Hematopoietic multipotent progenitor cell treated with erythropoietin and hydrocortisone succinate and interleukin-3 and kit ligand, for 17 days (in vitro differentiated cells): ENCODE results near the gene HPN.
"Not testable (repeated sequence)": the region's sequence is repeated elsewhere in the genome, so short reads cannot be mapped to it uniquely, and the experiment has no call there.

ENCODE experiments used
- DNase-seq: peaks from one replicate; pipeline ENCODE4 v3.0.0-alpha.2; 2015; ENCODE audit warnings: low spot score

HPN gene

GRCh38 chr19:35084509-35084762 lies 42.9 kb downstream of the HPN start:
- DNase-seq: no peak

DNA sequence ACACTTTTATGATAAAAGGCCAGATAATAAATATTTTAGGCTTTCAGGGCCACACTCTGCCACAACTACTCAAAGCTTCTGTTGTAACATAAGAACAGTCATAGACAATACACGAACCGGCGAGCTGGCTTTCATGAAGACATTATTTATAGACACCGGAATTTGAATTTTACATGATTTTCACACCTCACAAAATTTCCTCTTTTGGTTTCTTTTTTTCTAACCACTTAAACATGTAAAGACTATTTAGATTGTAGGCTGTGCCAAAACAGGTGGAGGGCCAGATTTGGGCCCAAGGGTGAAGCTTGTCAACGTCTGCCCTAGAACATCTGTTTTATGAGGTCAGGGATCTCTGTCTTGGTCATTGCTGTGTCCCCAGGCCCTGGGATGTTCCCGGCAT lies 44.4 kb downstream of the HPN start:
- no peak for DNase-seq

DNA sequence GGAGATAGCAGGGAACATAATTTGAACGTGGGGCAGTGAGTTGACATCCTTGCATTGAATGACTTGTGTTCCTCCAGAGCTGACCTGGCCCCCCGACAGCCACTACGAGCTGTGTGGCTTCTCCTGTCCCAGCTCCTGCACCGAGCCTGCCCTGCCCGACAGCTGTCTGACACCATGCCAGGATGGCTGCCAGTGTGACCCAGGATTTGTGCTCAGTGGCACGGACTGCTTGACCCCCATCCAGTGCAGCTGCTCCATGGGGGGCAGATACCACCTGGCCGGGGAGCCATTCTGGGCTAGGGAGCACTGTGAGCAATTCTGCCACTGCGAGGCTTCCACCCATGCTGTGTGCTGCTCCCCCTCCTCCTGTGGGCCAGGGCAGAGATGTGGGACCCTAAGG lies 44.9 kb downstream of the HPN start:
- DNase-seq: no peak

DNA sequence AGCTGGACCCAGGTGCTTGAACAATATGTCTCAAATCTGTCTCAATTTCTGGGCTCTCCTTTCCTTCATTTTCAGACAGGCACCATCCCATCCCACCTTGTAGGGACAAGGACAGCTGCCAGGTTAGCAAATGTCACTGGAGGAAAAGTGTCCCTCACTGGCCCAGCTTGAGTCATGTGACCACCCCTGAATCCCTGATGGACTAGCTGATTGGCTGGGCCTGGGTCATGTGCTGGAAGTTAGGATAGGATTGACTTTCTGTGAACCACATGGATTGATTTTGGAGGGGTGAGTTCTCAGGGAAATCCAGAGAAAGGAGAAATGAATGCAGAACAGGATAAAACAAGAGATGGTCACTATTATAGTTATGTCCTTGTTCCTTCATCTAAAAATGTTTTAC lies 45.9 kb downstream of the HPN start:
- DNase-seq: no peak

GRCh38 chr19:35088131-35088913 lies 46.8 kb downstream of the HPN start:
- DNase-seq: no peak

GRCh38 chr19:35089554-35089953 lies 48.0 kb downstream of the HPN start:
- no peak for DNase-seq

DNA sequence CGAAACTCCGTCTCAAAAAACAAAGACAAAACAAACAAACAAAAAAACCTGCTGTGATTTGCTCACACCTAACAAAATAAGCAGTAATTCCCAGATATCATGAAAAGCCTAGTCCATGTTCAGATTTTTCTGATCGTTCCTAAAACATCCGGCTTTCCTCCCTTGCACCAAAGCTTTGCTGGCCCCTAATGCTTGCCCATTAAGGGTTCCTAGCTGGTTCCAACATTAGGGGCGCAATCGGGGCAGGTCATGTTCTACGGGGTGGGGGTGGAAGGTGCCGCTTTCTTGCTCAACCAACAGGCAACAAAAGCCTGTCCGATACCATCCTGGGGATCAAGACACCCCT lies 48.6 kb downstream of the HPN start:
- no peak for DNase-seq

GRCh38 chr19:35090506-35091214 lies 49.1 kb downstream of the HPN start:
- no peak for DNase-seq

- DNase-seq: no peak
Observed at GRCh38 chr19:35093430-35093829, 51.9 kb downstream of the HPN start.

GRCh38 chr19:35093941-35094647 lies 52.6 kb downstream of the HPN start:
- no peak for DNase-seq

- DNase-seq: no peak
Observed at GRCh38 chr19:35094656-35095055, 53.1 kb downstream of the HPN start.

DNA sequence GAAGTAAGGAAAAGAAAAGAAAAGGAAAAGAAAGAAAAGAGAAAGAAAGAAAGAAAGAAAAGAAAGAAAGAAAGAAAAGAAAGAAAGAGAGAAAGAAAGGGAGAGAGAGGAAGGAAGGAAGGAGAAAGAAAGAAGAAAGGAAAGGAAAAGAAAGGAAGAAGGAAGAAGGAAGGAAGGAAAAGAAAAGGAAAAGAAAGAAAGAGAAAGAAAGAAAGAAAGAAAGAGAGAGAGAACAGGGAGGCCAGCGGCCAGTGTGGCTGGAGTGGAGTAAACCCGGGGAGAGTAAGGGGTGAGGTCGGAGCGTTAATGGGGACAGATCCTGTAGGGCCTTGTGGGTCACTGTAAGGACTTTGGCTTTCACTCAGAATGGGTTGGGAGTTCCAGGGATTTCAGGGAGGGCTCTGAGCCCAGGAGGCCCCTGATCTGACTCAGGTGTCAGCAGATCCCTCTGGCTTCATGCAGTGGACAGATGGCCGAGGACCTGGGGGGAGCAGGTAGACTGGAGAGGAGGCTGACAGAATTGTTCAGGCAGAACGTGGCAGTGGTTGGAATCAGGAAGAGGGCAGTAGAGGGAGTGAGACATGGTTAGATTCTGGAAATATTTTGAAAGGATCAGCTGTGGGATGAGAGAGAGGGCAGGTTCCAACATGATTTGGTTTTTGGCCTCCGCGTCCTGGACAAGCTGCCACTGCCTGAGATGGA lies 54.3 kb downstream of the HPN start:
- no peak for DNase-seq

GRCh38 chr19:35098413-35099049 lies 57.0 kb downstream of the HPN start:
- no peak for DNase-seq

DNA sequence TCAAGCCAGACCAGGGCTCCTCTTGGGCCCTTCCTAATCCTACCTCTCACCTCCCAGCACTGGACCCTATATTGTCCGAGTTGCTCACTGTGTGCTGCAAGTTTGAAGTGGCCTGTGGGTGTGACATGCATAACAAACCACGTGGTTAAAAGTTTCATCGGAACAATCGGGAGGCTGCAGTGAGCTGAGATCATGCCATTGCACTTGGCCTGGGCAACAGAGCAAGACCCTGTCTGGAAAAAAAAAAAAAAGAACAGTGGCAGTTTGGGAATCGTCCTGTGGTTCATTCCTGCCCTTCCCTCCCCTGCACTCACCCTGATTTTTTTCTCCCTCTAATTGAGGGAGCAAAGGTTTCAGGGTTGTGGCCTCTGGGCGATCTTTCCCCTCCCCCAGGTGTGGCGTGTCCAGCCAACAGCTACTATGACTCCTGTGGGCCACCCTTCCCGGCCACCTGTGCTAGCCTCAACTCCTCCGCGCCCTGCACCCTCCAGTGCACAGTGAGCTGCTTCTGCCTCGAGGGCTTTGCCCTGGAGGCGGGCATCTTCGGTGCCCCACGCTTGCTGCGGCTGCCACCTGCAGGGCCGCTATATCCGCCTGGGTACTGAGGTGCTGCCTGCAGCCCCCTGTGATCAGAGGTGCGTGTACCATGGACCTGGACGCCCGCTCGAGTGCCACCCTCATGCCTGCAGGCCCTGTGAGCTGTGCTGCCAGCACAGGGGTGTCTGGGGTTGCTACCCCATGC lies 57.8 kb downstream of the HPN start:
- no peak for DNase-seq

DNA sequence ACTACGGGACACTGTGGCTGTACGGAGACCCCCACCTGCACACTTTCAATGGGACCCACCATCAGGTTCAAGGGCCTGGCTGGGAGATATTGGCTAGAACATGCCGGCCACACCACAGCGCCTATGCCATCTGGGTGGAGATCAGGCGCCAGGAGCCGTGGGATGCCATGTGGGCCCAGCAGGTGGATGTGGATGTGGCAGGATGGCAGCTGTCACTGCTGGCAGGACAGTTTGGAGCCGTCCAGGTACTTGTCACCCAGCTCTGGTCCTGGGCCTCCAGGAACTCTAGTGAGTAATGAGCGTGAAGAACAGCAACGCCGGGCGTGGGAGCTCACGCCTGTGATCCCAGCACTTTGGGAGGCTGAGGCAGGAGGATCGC lies 58.4 kb downstream of the HPN start:
- no peak for DNase-seq

DNA sequence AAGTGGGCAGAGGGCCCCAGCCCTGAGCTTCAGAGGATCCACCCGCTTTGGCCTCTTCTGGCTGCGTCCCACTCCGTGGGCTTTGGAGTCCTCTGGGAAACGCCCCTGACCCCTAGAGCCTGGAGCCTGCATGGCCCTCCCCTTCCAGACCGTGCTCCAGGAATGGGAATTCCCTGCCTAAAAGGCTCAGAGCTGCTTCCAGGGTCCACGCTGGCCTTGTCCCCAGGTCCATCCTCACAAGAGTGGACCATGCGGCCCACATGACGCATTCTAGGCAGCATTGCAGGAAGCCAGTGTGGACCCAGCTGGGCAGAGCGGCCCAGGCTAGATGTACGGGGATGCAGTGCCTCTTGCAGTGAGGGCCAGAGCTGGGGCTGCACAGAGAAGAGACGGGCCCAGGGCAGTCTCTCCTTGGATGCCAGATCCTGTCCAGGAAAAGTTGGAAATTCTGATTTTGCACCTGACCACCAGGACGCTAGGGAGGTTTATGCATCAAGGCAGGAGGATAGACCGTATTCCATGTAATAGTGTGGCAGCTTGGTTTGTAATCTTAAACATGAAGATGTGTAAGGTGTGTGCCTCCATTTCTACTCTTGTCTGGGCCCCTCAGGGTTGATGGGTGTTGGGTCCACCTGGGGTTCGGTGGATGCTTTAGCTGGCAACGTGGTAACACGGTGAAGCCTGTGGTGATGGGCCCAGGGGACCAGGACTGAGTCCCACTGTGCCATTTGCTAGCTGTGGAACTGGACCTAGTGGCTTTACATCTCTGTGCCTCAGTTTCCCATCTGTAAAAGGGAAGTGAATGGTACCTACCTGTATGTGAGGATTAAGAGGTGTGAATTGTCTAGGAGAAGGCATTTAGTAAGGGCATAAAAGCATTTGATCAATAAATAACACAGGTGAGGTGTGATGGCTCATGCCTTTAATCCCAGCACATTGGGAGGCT lies 59.3 kb downstream of the HPN start:
- DNase-seq: no peak

GRCh38 chr19:35101949-35102348 lies 60.4 kb downstream of the HPN start:
- DNase-seq: not testable (repeated sequence)

- DNase-seq: not testable (repeated sequence)
Observed at GRCh38 chr19:35103614-35104013, 62.1 kb downstream of the HPN start.

DNA sequence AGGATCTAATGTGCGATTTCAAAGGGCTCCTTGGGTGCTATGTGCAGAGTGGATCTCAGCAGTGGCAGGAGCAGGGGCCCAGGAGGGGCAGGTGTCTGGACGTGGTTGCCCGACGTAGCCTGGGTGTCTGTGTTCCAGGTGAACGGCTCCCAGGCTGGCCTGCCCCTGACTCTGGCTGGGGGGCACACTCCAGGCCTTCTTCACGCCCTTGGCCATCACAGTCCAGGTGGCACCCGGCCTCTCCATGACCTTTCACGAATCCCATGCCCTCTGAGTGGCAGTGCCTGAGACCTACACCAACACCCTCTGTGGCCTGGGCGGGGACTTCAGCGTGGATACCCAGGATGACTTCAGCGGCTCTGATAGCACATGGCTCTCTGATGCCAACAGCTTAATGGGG lies 62.8 kb downstream of the HPN start:
- no peak for DNase-seq

- no peak for DNase-seq
Observed at GRCh38 chr19:35105047-35105410, 63.5 kb downstream of the HPN start.
